ENCODE measurements around the gene FRMD4A. TPM values are rescaled to one million over a fixed set of nuclear protein-coding genes. Genes with fewer than 3 reads are reported as not detected.

Gene FRMD4A
- polyA plus RNA-seq, 3 donors = 82.0 to 91.8 (median 86.9) TPM

GRCh38 chr10:13659887-13660550, 670.7 kb downstream of the FRMD4A start:
- peak in 1 of 11 donors; percentile 33 for DNase-seq (ENCODE audit: extremely low read depth in 1 of 11, low read depth in 9 of 11, low spot score in 4 of 11)

GRCh38 chr10:13658871-13659685, 671.6 kb downstream of the FRMD4A start:
- no peak for DNase-seq (ENCODE audit: extremely low read depth in 1 of 11, low read depth in 9 of 11, low spot score in 4 of 11)

DNA sequence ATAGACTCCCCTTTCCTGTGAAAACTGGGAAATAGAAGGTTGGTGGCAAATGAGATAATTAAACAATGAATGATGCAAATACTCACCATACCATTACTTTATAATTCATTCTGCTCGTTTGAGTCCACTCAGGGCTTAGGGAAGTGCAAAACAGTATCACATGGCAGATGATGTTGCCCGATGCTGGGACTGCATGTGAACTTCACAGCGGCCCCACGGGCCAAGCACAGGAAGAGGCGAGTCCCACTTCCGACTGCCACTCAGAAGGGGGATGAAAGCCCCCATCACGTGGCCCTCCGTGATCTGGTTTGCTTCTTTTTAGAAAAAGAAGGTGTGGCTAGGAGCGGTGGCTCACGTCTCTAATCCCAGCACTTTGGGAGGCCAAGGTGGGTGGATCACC, 672.5 kb downstream of the FRMD4A start:
- DNase-seq (ENCODE audit: extremely low read depth in 1 of 11, low read depth in 9 of 11, low spot score in 4 of 11) = no peak

- DNase-seq (ENCODE audit: extremely low read depth in 1 of 11, low read depth in 9 of 11, low spot score in 4 of 11) = no peak
Observed at GRCh38 chr10:13657101-13657680, 673.5 kb downstream of the FRMD4A start.

DNA sequence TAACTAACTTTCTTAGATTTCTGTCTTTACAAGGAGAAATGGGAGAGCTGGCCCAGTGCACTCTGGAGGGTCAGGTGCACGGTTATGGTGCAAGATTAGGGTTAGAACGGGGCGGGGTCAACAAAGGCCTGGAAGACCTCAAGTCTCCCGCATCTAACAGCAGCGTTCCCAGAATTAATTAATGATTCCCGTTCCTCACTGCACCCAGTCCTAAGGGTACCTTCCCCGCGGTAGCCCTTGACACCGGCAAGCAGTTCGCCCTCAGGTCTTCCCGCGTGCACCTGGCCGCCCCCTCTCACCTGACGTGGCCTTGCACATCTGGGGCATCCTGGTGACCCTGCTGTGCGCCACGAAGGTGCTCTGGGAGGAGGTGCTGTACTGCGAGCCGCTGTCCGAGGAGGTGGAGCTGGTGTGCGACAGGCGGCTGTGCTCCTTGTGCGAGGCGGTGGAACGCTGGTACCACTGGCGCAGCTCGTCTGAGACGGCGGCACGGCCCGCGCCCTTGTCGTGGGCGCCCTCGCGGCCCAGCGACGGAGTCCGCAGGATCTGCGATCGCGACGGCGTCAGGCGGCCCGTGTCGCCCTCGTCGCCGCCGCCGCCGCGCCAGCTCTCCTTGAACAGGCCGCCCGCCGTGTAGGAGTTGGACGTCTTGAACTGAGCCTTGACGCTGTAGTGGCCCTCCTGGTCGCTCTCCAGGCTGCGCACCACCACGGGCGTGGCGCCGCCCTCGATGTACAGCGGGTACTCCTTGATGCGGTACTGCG, 674.2 kb downstream of the FRMD4A start:
- no peak for DNase-seq (ENCODE audit: extremely low read depth in 1 of 11, low read depth in 9 of 11, low spot score in 4 of 11)

DNA sequence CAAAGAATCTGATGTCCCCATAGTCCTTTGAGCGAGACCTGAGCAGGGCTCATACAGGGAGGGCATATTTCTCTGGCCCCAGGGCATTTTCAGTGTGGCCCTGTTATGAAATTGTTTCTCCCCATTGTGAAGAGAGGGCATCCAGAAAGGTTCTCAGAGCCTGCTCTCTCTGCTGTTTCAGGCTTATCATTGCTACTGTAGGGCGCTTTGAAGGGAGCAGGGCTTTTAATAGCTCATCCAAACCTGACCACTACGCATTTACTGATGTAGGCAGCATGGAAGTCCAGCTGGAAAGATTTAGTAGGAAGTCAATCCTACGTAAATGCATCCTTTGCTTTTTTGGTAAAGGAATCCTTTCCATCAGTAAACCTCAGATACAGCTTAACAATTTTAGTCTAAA, 675.9 kb downstream of the FRMD4A start:
- DNase-seq (ENCODE audit: extremely low read depth in 1 of 11, low read depth in 9 of 11, low spot score in 4 of 11) = no peak

- DNase-seq (ENCODE audit: extremely low read depth in 1 of 11, low read depth in 9 of 11, low spot score in 4 of 11) = no peak
Observed at GRCh38 chr10:13654118-13654830, 676.5 kb downstream of the FRMD4A start.

- no peak for DNase-seq (ENCODE audit: extremely low read depth in 1 of 11, low read depth in 9 of 11, low spot score in 4 of 11)
Observed at GRCh38 chr10:13652860-13653259, 677.9 kb downstream of the FRMD4A start.

GRCh38 chr10:13651969-13652720, 678.6 kb downstream of the FRMD4A start:
- DNase-seq (ENCODE audit: extremely low read depth in 1 of 11, low read depth in 9 of 11, low spot score in 4 of 11) = no peak

DNA sequence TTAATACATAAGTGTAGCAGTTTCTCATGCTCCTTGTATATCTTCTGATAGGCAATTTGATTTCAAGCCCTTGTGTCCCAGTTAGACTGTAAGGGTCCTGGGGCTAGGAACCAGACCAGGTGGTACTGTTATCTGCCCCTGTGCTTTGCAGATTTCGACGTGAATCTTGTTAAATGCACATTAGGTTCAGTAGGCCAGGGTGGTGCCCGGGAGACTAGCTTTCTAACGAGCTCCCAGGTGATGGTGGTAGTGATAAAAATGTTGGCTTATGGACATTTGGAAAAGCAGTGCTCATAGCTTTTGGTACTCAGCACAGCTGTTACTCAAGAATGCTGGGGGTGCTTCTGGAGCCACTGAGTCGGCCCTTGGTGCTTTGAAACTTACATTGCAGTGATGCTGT, 679.8 kb downstream of the FRMD4A start:
- DNase-seq (ENCODE audit: extremely low read depth in 1 of 11, low read depth in 9 of 11, low spot score in 4 of 11) = no peak

GRCh38 chr10:13649844-13650520, 680.7 kb downstream of the FRMD4A start:
- no peak for DNase-seq (ENCODE audit: extremely low read depth in 1 of 11, low read depth in 9 of 11, low spot score in 4 of 11)

DNA sequence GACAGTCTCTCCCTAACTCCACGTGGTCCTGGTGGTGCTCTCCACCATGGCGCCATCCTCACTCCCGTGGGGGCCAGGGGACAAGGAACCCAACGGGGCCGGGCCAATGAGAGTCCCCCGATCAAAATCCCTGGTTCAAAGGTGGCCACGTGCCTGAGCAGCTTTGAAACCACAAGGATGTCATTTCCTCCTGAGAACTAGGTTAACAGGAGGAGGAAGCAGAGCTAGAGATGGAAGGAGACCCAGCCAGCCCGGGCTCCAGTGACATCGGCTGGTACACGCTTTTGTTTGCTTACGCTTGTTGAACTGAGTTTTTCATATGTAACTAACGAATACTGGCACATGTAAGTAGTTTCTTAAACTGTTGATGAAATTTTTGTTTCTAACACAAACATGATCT, 682.3 kb downstream of the FRMD4A start:
- no peak for DNase-seq (ENCODE audit: extremely low read depth in 1 of 11, low read depth in 9 of 11, low spot score in 4 of 11)

DNA sequence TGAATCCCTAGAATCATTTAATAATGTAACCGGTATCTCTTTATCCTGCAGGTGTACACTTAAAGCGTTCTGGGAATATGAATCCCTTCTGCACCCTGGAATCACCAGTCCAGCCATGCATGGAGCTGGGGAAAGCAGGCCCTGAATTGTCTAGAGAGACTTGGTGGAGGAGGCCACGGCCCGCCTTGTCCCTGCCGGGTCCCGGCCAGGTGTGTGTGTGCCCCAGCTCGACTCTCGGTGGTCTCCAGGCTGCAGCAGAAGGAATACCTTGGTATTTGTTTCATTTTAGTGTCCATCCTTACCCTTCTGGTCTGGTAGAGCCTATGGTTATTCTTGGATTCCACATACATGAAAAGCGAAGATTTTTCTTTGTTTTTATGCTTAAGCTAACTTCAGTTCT, 685.9 kb downstream of the FRMD4A start:
- DNase-seq (ENCODE audit: extremely low read depth in 1 of 11, low read depth in 9 of 11, low spot score in 4 of 11) = no peak

DNA sequence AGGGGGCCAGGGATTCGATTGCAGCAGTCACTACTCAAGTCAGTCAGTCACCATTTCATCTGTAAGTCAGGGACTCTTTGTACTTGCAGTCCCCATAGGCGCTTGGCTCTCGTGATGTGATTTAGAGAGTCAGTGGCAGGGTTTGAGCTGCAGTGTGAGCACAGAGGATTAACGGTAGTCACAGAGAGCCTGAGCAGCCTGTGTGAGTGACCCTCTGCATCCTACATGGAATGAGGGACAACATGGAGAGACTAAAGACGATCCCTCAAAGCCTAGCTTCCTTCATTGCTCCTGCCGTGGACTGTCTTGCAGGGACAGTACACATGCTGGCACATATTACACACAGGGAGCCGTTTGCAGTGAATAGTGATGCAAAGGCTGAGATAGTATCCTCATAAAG, 687.7 kb downstream of the FRMD4A start:
- DNase-seq (ENCODE audit: extremely low read depth in 1 of 11, low read depth in 9 of 11, low spot score in 4 of 11) = no peak

DNA sequence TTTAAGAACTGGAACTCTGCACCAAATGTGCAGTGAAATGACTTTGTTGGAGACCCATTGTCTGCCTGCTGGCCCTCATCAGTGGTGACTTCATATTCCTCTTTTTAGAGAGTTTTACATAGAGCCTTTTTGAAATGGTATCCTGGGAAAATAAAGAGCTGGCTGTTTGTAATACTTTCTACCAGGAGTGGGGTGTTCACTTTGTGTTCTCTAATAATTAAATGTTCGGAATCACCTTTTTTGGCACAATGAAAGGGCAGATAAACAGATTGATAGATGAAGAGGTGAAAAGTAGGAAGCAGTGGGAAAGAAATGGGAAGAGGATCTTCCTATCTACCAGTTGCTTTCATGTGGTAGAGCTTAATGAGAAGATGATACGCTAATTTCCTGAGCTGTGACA, 688.4 kb downstream of the FRMD4A start:
- no peak for DNase-seq (ENCODE audit: extremely low read depth in 1 of 11, low read depth in 9 of 11, low spot score in 4 of 11)

DNA sequence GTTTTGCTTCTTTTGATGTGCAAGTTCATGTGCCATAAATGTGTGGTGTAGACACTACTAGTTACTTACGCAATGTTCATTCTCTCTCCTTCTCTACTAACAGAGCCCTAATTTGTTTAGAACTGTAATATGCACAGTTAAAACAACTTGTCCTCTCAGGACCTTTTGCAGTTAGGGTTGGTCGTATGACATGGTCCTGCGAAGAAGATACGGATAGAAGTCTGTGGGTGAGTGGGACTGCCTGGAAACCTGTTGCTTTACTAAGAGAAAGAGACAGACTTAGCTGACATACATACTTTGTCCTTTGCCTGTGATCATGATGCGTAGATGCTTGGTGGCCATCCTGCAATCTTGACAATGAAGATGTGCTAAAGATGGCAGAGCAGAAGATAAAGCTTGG, 692.8 kb downstream of the FRMD4A start:
- no peak for DNase-seq (ENCODE audit: extremely low read depth in 1 of 11, low read depth in 9 of 11, low spot score in 4 of 11)

- DNase-seq (ENCODE audit: extremely low read depth in 1 of 11, low read depth in 9 of 11, low spot score in 4 of 11) = no peak
Observed at GRCh38 chr10:13637303-13637856, 693.3 kb downstream of the FRMD4A start.

- no peak for DNase-seq (ENCODE audit: extremely low read depth in 1 of 11, low read depth in 9 of 11, low spot score in 4 of 11)
Observed at GRCh38 chr10:13636776-13637175, 693.9 kb downstream of the FRMD4A start.

Measured in renal cortex interstitium (tissue), 11 donors.